ENCODE data around the gene BCAP31. TPM values are rescaled to one million over a fixed set of nuclear protein-coding genes. Genes with fewer than 3 reads are reported as not detected.

Gene BCAP31
- total RNA-seq, 1 experiment from 2014 or later: 432 TPM

DNA sequence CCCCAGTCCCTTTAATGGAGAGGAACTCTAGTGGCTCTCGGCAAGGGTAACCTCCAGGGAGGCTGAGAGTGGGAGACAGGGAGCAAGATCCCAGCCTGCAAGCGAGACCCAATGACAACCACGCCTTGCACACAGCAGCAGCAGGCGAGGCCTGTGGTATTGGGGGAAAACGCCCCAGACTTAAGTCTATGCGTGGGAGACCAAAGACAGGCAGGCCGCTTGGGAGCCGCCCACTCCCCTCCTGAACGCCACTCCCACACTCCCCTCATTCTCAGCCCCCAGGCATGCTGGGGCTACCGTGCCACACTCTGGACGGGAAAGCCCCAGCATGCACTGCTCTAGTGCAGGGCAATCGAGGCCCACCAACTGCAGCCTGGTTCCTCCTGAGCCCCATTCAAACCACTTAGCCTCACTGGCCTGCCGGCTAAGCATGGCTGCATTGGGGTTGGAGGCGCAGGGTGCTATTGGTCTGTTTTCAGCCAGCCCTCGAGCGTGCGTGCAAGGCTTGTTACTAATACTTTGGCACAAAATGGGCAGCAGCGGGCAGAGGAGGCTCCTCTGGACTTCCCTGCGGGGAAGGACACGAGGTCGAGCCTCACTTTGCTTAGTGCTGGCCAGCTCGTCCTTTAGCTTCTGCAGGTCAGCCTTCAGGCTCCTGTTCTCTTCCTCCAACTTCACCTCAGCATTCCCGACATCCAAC is 21.7 kb downstream of the BCAP31 start:
- BruUV-seq (replicated peaks): no TSS peak
- POLR2A ChIA-PET: no interaction called here
- in situ Hi-C loops (cut with HindIII; ENCODE audit: low pct_unique_long_range_greater_than_20kb, low sequenced_read_pairs) (no loop called here), intact Hi-C loops (cut with micrococcal nuclease; ENCODE audit: unreplicated experiment) (no loop called here)
- DNase-seq (ENCODE audit: low read depth, low spot score) (no peak), ATAC-seq (no peak)
- H3K27ac ChIP-seq (ENCODE audit: low read length): no peak overlapping the region
- CTCF ChIA-PET: no interaction called here
- no peaks in the 10 kb centered on the region; the same call in 1 of the 2 replicates for H3K36me3 ChIP-seq (ENCODE audit: control insufficient read depth, insufficient read depth, low read length)
- TF ChIP-seq, protein P1, sequence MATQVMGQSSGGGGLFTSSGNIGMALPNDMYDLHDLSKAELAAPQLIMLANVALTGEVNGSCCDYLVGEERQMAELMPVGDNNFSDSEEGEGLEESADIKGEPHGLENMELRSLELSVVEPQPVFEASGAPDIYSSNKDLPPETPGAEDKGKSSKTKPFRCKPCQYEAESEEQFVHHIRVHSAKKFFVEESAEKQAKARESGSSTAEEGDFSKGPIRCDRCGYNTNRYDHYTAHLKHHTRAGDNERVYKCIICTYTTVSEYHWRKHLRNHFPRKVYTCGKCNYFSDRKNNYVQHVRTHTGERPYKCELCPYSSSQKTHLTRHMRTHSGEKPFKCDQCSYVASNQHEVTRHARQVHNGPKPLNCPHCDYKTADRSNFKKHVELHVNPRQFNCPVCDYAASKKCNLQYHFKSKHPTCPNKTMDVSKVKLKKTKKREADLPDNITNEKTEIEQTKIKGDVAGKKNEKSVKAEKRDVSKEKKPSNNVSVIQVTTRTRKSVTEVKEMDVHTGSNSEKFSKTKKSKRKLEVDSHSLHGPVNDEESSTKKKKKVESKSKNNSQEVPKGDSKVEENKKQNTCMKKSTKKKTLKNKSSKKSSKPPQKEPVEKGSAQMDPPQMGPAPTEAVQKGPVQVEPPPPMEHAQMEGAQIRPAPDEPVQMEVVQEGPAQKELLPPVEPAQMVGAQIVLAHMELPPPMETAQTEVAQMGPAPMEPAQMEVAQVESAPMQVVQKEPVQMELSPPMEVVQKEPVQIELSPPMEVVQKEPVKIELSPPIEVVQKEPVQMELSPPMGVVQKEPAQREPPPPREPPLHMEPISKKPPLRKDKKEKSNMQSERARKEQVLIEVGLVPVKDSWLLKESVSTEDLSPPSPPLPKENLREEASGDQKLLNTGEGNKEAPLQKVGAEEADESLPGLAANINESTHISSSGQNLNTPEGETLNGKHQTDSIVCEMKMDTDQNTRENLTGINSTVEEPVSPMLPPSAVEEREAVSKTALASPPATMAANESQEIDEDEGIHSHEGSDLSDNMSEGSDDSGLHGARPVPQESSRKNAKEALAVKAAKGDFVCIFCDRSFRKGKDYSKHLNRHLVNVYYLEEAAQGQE (IDR thresholded peaks at IDR 0.05; ENCODE audit: insufficient read depth in 1 of 2, low read depth in 2 of 2, low read length in 1 of 2): no peak
- TF ChIP-seq POLR2AphosphoS5 (IDR thresholded peaks at IDR 0.05; ENCODE audit: low read depth, low read length) (no peak), SIN3A (IDR thresholded peaks at IDR 0.05; ENCODE audit: borderline replicate concordance, insufficient read depth, low read depth, low read length) (no peak), TCF7L2 (IDR thresholded peaks at IDR 0.05; ENCODE audit: low read depth, low read length) (no peak)
- TF ChIP-seq, protein P2, sequence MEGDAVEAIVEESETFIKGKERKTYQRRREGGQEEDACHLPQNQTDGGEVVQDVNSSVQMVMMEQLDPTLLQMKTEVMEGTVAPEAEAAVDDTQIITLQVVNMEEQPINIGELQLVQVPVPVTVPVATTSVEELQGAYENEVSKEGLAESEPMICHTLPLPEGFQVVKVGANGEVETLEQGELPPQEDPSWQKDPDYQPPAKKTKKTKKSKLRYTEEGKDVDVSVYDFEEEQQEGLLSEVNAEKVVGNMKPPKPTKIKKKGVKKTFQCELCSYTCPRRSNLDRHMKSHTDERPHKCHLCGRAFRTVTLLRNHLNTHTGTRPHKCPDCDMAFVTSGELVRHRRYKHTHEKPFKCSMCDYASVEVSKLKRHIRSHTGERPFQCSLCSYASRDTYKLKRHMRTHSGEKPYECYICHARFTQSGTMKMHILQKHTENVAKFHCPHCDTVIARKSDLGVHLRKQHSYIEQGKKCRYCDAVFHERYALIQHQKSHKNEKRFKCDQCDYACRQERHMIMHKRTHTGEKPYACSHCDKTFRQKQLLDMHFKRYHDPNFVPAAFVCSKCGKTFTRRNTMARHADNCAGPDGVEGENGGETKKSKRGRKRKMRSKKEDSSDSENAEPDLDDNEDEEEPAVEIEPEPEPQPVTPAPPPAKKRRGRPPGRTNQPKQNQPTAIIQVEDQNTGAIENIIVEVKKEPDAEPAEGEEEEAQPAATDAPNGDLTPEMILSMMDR (IDR thresholded peaks at IDR 0.05): no peak
- no peaks in the 10 kb centered on the region for H3K4me1 ChIP-seq (ENCODE audit: control insufficient read depth, insufficient read depth, low read length)
- H3K27me3 ChIP-seq (ENCODE audit: control insufficient read depth, insufficient read depth, low read length): no peaks in the 10 kb centered on the region
- H3K4me3 ChIP-seq (ENCODE audit: low read depth in 2 of 2, low read length in 2 of 2): no peak overlapping the region
- H3K9me3 ChIP-seq (ENCODE audit: control insufficient read depth, insufficient read depth, low read depth, low read length): no peaks in the 10 kb centered on the region

- no peak for ATAC-seq
- DNase-seq (ENCODE audit: low read depth, low spot score): no peak
- BruUV-seq (replicated peaks): no TSS peak
- intact Hi-C loops (cut with micrococcal nuclease; ENCODE audit: unreplicated experiment): no loop called here
- Histone ChIP-seq H3K27ac (ENCODE audit: low read length) (no peak overlapping the region), H3K9me3 (ENCODE audit: control insufficient read depth, insufficient read depth, low read depth, low read length) (no peaks in the 10 kb centered on the region), H3K36me3 (ENCODE audit: control insufficient read depth, insufficient read depth, low read length) (no peaks in the 10 kb centered on the region; the same call in 1 of the 2 replicates), H3K4me1 (ENCODE audit: control insufficient read depth, insufficient read depth, low read length) (no peaks in the 10 kb centered on the region), H3K27me3 (ENCODE audit: control insufficient read depth, insufficient read depth, low read length) (no peaks in the 10 kb centered on the region), H3K4me3 (ENCODE audit: low read depth in 2 of 2, low read length in 2 of 2) (no peak overlapping the region)
- ChIA-PET POLR2A (no interaction called here), CTCF (no interaction called here)
- TF ChIP-seq, protein P2 (IDR thresholded peaks at IDR 0.05): no peak
- TF ChIP-seq TCF7L2 (IDR thresholded peaks at IDR 0.05; ENCODE audit: low read depth, low read length) (no peak), POLR2AphosphoS5 (IDR thresholded peaks at IDR 0.05; ENCODE audit: low read depth, low read length) (no peak), SIN3A (IDR thresholded peaks at IDR 0.05; ENCODE audit: borderline replicate concordance, insufficient read depth, low read depth, low read length) (no peak)
- TF ChIP-seq, protein P1 (IDR thresholded peaks at IDR 0.05; ENCODE audit: insufficient read depth in 1 of 2, low read depth in 2 of 2, low read length in 1 of 2): no peak
- in situ Hi-C loops (cut with HindIII; ENCODE audit: low pct_unique_long_range_greater_than_20kb, low sequenced_read_pairs): no loop called here
Measured at GRCh38 chrX:153701706-153702105, 22.5 kb downstream of the BCAP31 start.

Measured in Panc1 (cell line).